ENCODE measurements around the gene SERPINB6.

SERPINB6 gene

GRCh38 chr6:2944405-2945152, 26.8 kb downstream of the SERPINB6 start:
- TF ChIP-seq POLR2AphosphoS5 (IDR thresholded peaks at IDR 0.05; ENCODE audit: low read depth, low read length) (no peak), TAF1 (IDR thresholded peaks at IDR 0.05; ENCODE audit: borderline replicate concordance, insufficient read depth, low read length) (no peak), SIN3A (IDR thresholded peaks at IDR 0.05; ENCODE audit: borderline replicate concordance, insufficient read depth, low read length) (no peak), FOXP2 (optimal IDR thresholded peaks at IDR 0.05; ENCODE audit: borderline replicate concordance, extremely low read depth, extremely low read length, insufficient read depth) (no peak), REST (IDR thresholded peaks at IDR 0.05; ENCODE audit: insufficient read depth in 1 of 2, low read depth in 2 of 2, low read length in 2 of 2) (no peak)

GRCh38 chr6:2943564-2943955, 27.8 kb downstream of the SERPINB6 start:
- TF ChIP-seq REST (IDR thresholded peaks at IDR 0.05; ENCODE audit: insufficient read depth in 1 of 2, low read depth in 2 of 2, low read length in 2 of 2) (no peak), SIN3A (IDR thresholded peaks at IDR 0.05; ENCODE audit: borderline replicate concordance, insufficient read depth, low read length) (no peak)

GRCh38 chr6:2942914-2943563, 28.3 kb downstream of the SERPINB6 start:
- TF ChIP-seq TAF1 (IDR thresholded peaks at IDR 0.05; ENCODE audit: borderline replicate concordance, insufficient read depth, low read length), result no peak
- no peak for TF ChIP-seq SIN3A (IDR thresholded peaks at IDR 0.05; ENCODE audit: borderline replicate concordance, insufficient read depth, low read length)
- TF ChIP-seq POLR2AphosphoS5 (IDR thresholded peaks at IDR 0.05; ENCODE audit: low read depth, low read length), result no peak
- no peak for TF ChIP-seq REST (IDR thresholded peaks at IDR 0.05; ENCODE audit: insufficient read depth in 1 of 2, low read depth in 2 of 2, low read length in 2 of 2)
- no peak for TF ChIP-seq FOXP2 (optimal IDR thresholded peaks at IDR 0.05; ENCODE audit: borderline replicate concordance, extremely low read depth, extremely low read length, insufficient read depth)

- TF ChIP-seq FOXP2 (optimal IDR thresholded peaks at IDR 0.05; ENCODE audit: borderline replicate concordance, extremely low read depth, extremely low read length, insufficient read depth) (no peak), SIN3A (IDR thresholded peaks at IDR 0.05; ENCODE audit: borderline replicate concordance, insufficient read depth, low read length) (no peak), REST (IDR thresholded peaks at IDR 0.05; ENCODE audit: insufficient read depth in 1 of 2, low read depth in 2 of 2, low read length in 2 of 2) (no peak), POLR2AphosphoS5 (IDR thresholded peaks at IDR 0.05; ENCODE audit: low read depth, low read length) (no peak), TAF1 (IDR thresholded peaks at IDR 0.05; ENCODE audit: borderline replicate concordance, insufficient read depth, low read length) (no peak)
Measured at GRCh38 chr6:2940851-2941250, 30.5 kb downstream of the SERPINB6 start.
